Panc1 (cell line): ENCODE data around the gene MOCS1. TPM values are rescaled to one million over a fixed set of nuclear protein-coding genes. Genes with fewer than 3 reads are reported as not detected.

Experiments used
- ATAC-seq: fragments of 200-7000 bp; cut with Tn5 transposase; 2 replicates; pipeline ENCODE4 v1.9.1; 2020; ENCODE audit warnings: mild to moderate bottlenecking, moderate library complexity
- BruUV-seq: library from RNA; stranded (reverse); fragments of 400-500 nt; replicated peaks from 2 replicates; lab custom pipeline; 2021; lab: Mats Ljungman, UMichigan
- CTCF ChIA-PET: fragments of 300-600 bp; sonication (Branson Sonifier 250); formaldehyde crosslinking; loops from one replicate; lab custom pipeline; 2022; ENCODE audit warnings: antibody characterized with exemption; lab: Charles Lee
- POLR2A ChIA-PET: fragments of 300-600 bp; sonication (Branson Sonifier 250); formaldehyde crosslinking; loops from one replicate; lab custom pipeline; 2022; ENCODE audit warnings: antibody characterized with exemption; lab: Charles Lee
- DNase-seq: peaks from one replicate; pipeline ENCODE4 v3.0.0-alpha.2; 2010; ENCODE audit warnings: low read depth, low spot score
- H3K27ac ChIP-seq: 2 replicates; pipeline ENCODE4 v1.5.1; 2011; ENCODE audit warnings: mild to moderate bottlenecking, low read length, inconsistent platforms
- H3K27me3 ChIP-seq: fragments of 200-500 bp; sonication (Bioruptor generic); 2 replicates; pipeline ENCODE4 v1.6.0; 2014; ENCODE audit warnings: low read length, inconsistent platforms; ENCODE audit not compliant: control insufficient read depth, insufficient read depth
- H3K36me3 ChIP-seq: fragments of 200-500 bp; sonication (Bioruptor generic); 2 replicates; pipeline ENCODE4 v1.5.1; 2014; ENCODE audit warnings: inconsistent platforms, mild to moderate bottlenecking, low read length, moderate library complexity; ENCODE audit not compliant: control insufficient read depth, insufficient read depth
- H3K4me1 ChIP-seq: 2 replicates; pipeline ENCODE4 v1.5.1; 2011; ENCODE audit warnings: inconsistent platforms, mild to moderate bottlenecking, low read length, moderate library complexity; ENCODE audit not compliant: control insufficient read depth, insufficient read depth
- H3K4me3 ChIP-seq, 2 experiments: 2 replicates each; pipeline ENCODE4 v1.5.1; 2011 to 2012; ENCODE audit warnings: low read depth in 2 of 2, low read length in 2 of 2, mild to moderate bottlenecking in 2 of 2, inconsistent platforms in 1 of 2, moderate library complexity in 1 of 2
- H3K9me3 ChIP-seq: fragments of 200-500 bp; sonication (Bioruptor generic); 2 replicates; pipeline ENCODE4 v1.5.1; 2014; ENCODE audit warnings: low read depth, mild to moderate bottlenecking, inconsistent platforms, low read length, moderate library complexity; ENCODE audit not compliant: control insufficient read depth, insufficient read depth
- CTCF ChIP-seq: fragments of 450-650 bp; IDR thresholded peaks from 2 replicates; pipeline ENCODE4 v1.5.1; 2017; ENCODE audit warnings: mild to moderate bottlenecking
- POLR2AphosphoS5 ChIP-seq: IDR thresholded peaks from 2 replicates; pipeline ENCODE4 v1.6.1; 2012; ENCODE audit warnings: mild to moderate bottlenecking, low read depth, low read length, moderate library complexity
- REST ChIP-seq, 2 experiments: IDR thresholded peaks; 2 replicates each; pipeline ENCODE4 v1.6.1; 2011 to 2012; ENCODE audit warnings: low read depth in 2 of 2, control low read depth in 1 of 2, low read length in 1 of 2, mild to moderate bottlenecking in 1 of 2, moderate library complexity in 1 of 2; ENCODE audit not compliant: insufficient read depth in 1 of 2
- SIN3A ChIP-seq: IDR thresholded peaks from 2 replicates; pipeline ENCODE4 v1.6.1; 2012; ENCODE audit warnings: low read depth, mild to moderate bottlenecking, low read length, moderate library complexity, borderline replicate concordance; ENCODE audit not compliant: insufficient read depth
- TCF7L2 ChIP-seq: IDR thresholded peaks from 2 replicates; pipeline ENCODE4 v1.6.1; 2011; ENCODE audit warnings: mild to moderate bottlenecking, low read depth, low read length, inconsistent platforms
- in situ Hi-C: cut with HindIII; loops from 2 replicates; pipeline ENCODE4 v1.10.0; 2016; ENCODE audit warnings: low sequenced_read_pairs, low pct_unique_long_range_greater_than_20kb
- intact Hi-C: fragments of 100-400 bp; cut with micrococcal nuclease; formaldehyde crosslinking; loops from one replicate; pipeline ENCODE4 v1.10.0; 2022; ENCODE audit not compliant: unreplicated experiment
- total RNA-seq: library from RNA; stranded (reverse); gene quantifications from one replicate; pipeline ENCODE4 v1.2.1, GENCODE V29; 2021; ENCODE audit not compliant: unreplicated experiment

Gene MOCS1
- total RNA-seq, 1 experiment from 2014 or later, result 0.98 TPM

DNA sequence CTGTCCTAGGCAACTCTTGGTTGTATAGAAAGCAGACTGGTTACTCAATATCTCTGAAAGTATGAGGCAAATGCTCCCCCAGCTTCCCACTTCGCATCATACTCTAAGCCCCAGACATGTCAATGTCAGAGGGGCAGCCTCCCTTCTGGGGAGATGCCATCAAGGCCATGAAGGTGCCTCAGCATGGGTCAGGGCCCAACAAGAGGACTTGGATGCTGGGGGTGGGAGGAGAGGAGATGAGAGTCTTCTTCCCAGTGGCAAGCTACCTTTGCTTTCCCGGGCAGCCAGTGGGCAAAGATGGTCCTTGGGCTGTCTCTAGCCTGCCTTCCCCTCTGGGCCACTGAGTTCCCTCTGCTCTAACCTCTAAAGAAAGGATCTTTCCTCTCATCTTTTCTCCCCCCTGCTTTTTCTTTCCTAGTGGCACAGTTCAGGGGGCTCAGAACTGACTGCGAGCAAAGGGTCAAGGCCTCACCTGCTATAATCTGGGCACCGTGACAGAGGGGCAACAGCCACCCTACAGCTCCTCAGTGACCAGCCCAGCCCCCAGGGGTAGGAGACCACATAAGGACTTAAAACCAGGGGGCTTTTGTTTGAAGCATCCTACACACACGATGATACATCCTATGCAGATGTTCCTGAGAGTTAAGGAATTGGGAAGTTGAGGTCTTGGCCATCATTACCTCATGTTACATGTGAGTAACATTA lies 26.2 kb downstream of the MOCS1 start:
- ATAC-seq (no peak), DNase-seq (no peak)
- POLR2A ChIA-PET, result no interaction called here
- in situ Hi-C loops, result no loop called here
- no peak overlapping the region for H3K27ac ChIP-seq
- H3K4me1 ChIP-seq, result no peaks in the 10 kb centered on the region
- no peak overlapping the region for H3K4me3 ChIP-seq
- intact Hi-C loops, result no loop called here
- no peaks in the 10 kb centered on the region for H3K36me3 ChIP-seq
- CTCF ChIA-PET, result no interaction called here
- H3K9me3 ChIP-seq, result no peaks in the 10 kb centered on the region
- BruUV-seq, result no TSS peak
- H3K27me3 ChIP-seq, result no peaks in the 10 kb centered on the region
- TF ChIP-seq SIN3A (no peak), REST (IDR thresholded peaks at IDR 0.05; ENCODE audit: insufficient read depth in 1 of 2, low read depth in 2 of 2, low read length in 1 of 2) (no peak), POLR2AphosphoS5 (no peak)

DNA sequence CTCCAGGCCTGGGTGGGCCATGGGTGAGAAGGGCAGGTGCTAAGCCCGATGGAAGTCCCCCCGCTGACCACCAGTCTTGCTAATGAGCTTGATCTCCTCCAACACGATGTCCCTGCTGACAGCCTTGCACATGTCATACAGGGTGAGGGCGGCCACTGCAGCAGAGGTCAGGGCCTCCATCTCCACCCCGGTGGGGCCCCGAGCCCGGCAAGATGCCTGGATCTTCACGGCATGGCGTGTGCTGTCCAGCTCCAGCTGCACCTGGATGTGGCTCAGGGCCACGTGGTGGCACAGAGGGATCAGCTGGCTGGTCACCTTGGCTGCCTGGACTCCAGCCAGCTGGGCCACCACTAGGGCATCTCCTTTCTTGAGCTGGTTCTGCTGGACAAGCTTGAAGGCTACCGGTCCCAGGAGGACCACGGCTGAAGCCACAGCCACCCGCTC lies 27.9 kb downstream of the MOCS1 start:
- intact Hi-C loops (no loop called here), in situ Hi-C loops (no loop called here)
- H3K27ac ChIP-seq, result no peak overlapping the region
- no peaks in the 10 kb centered on the region for H3K4me1 ChIP-seq
- TF ChIP-seq POLR2AphosphoS5, result no peak
- no peak for TF ChIP-seq SIN3A
- no peak for TF ChIP-seq REST (IDR thresholded peaks at IDR 0.05; ENCODE audit: insufficient read depth in 1 of 2, low read depth in 2 of 2, low read length in 1 of 2)
- no peak for TF ChIP-seq CTCF
- TF ChIP-seq TCF7L2, result no peak
- no TSS peak for BruUV-seq
- ChIA-PET POLR2A (no interaction called here), CTCF (interaction anchor here (0.5 kb wide), 1 partner anchor 545 kb away, joined by 3 read pairs; no protein-coding TSS in a partner anchor)
- no peaks in the 10 kb centered on the region for H3K36me3 ChIP-seq
- H3K27me3 ChIP-seq, result no peaks in the 10 kb centered on the region
- DNase-seq, result no peak
- ATAC-seq, result no peak
- H3K4me3 ChIP-seq, result no peak overlapping the region
- H3K9me3 ChIP-seq, result no peaks in the 10 kb centered on the region
